Fibroblast of lung (primary cell): ENCODE results near the gene RHOD. TPM values are rescaled to one million over a fixed set of nuclear protein-coding genes. Genes with fewer than 3 reads are reported as not detected.

ENCODE experiments used
- DNase-seq, 2 donors: peaks; one replicate each; pipeline versions ENCODE4 v3.0.0 to v3.0.0-alpha.2; 2010; ENCODE audit warnings: low read depth in 2 of 2
- H2AFZ ChIP-seq: 2 replicates; pipeline ENCODE4 v1.5.1; 2012; ENCODE audit warnings: low read length, control low read depth, inconsistent platforms
- H3K27ac ChIP-seq: 2 replicates; pipeline ENCODE4 v1.5.1; 2011; ENCODE audit warnings: low read length, control low read depth; ENCODE audit not compliant: insufficient read depth
- H3K27me3 ChIP-seq: 2 replicates; pipeline ENCODE4 v1.5.1; 2011; ENCODE audit warnings: mild to moderate bottlenecking, low read length; ENCODE audit not compliant: control insufficient read depth, insufficient read depth
- H3K36me3 ChIP-seq: 2 replicates; pipeline ENCODE4 v1.5.1; 2011; ENCODE audit warnings: low read length; ENCODE audit not compliant: control insufficient read depth, insufficient read depth
- H3K4me1 ChIP-seq: 2 replicates; pipeline ENCODE4 v1.5.1; 2011; ENCODE audit warnings: low read length; ENCODE audit not compliant: control insufficient read depth, insufficient read depth; ENCODE audit errors: extremely low read depth
- H3K4me2 ChIP-seq: 2 replicates; pipeline ENCODE4 v1.5.1; 2011; ENCODE audit warnings: low read length, control low read depth; ENCODE audit not compliant: insufficient read depth; ENCODE audit errors: extremely low read depth
- H3K4me3 ChIP-seq, 4 experiments: fragments of 200-600 bp in 1 of 4; sonication (generic) in 1 of 4; replicated peaks in 1 of 4; 2 replicates each; pipeline ENCODE4 v1.5.1; 2011 to 2016; ENCODE audit warnings: low read length in 4 of 4, low read depth in 3 of 4, mild to moderate bottlenecking in 3 of 4, control low read depth in 2 of 4, inconsistent platforms in 1 of 4, mixed read lengths in 1 of 4; ENCODE audit not compliant: insufficient read depth in 1 of 4; ENCODE audit errors: control extremely low read depth in 1 of 4
- H3K79me2 ChIP-seq: 2 replicates; pipeline ENCODE4 v1.5.1; 2012; ENCODE audit warnings: mild to moderate bottlenecking, low read length, inconsistent platforms; ENCODE audit not compliant: control insufficient read depth, insufficient read depth
- H3K9ac ChIP-seq: 2 replicates; pipeline ENCODE4 v1.5.1; 2011; ENCODE audit warnings: mild to moderate bottlenecking, low read length, control low read depth; ENCODE audit not compliant: insufficient read depth
- H3K9me3 ChIP-seq: 2 replicates; pipeline ENCODE4 v1.5.1; 2012; ENCODE audit warnings: low read depth, low read length; ENCODE audit not compliant: control insufficient read depth, insufficient read depth
- H4K20me1 ChIP-seq: 2 replicates; pipeline ENCODE4 v1.5.1; 2011; ENCODE audit warnings: low read length; ENCODE audit not compliant: control insufficient read depth, insufficient read depth; ENCODE audit errors: extremely low read depth
- EZH2 ChIP-seq: IDR thresholded peaks from 2 replicates; pipeline ENCODE4 v1.5.1; 2012; ENCODE audit warnings: low read length, control low read depth, mild to moderate bottlenecking; ENCODE audit errors: missing control alignments
- polyA plus RNA-seq, 2 donors: library from polyadenylated mRNA; depleted of rRNA in 1 of 2; stranded (reverse) in 1 of 2; unstranded in 1 of 2; fragments of >200 nt; gene quantifications; 2 replicates each; pipeline ENCODE4 v1.2.1, GENCODE V29; 2011 to 2012; ENCODE audit warnings: missing spikeins in 1 of 2
- total RNA-seq: library from RNA; depleted of rRNA; stranded (reverse); fragments of >200 nt; gene quantifications from 2 replicates; pipeline ENCODE4 v1.2.1, GENCODE V29; 2014
- TF ChIP-seq, protein P1 (sequence below), 2 donors: IDR thresholded peaks in 1 of 2; conservative IDR thresholded peaks in 1 of 2; 1 replicate in 1 of 2; 2 replicates in 1 of 2; pipeline ENCODE4 v1.5.1; 2011 to 2012; ENCODE audit warnings: low read length in 2 of 2, control low read depth in 1 of 2, inconsistent platforms in 1 of 2, low read depth in 1 of 2, mild to moderate bottlenecking in 1 of 2

The RHOD gene
- total and polyA plus RNA-seq, 2 donors (not counting 1 experiment from before 2014, with no cell fraction given) = 4.7 to 12.9 TPM

DNA sequence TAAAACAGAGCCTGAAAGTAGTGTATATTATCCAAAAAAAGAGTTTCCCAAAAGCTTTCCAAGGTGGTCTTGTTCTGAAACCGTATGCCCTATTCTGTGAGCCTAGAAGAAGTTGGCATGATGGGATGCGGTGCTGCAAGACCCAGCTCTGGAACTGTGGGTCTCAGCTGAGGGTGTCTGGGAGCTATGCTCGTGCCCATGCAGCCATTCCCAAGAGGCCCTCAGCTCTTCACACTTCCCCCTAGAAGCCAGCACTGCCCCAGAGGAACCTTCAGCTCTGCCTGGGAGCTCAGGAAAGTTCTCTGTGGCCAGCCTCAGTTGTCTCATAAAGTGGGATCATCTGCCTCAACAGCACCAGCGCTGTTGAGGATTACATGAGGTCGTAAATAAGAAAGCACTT is 40.1 kb upstream of the RHOD start:
- Histone ChIP-seq H3K36me3 (no peaks in the 10 kb centered on the region), H3K79me2 (no peaks in the 10 kb centered on the region), H3K4me1 (no peaks in the 10 kb centered on the region), H3K4me3 (no peak overlapping the region), H3K4me2 (no peak overlapping the region), H3K9ac (no peak overlapping the region), H3K27me3 (peaks cover 5% of the 10 kb centered on the region), H4K20me1 (no peaks in the 10 kb centered on the region), H3K27ac (no peak overlapping the region), H3K9me3 (no peaks in the 10 kb centered on the region), H2AFZ (no peak overlapping the region)
- DNase-seq = no peak
- TF ChIP-seq, protein P1, sequence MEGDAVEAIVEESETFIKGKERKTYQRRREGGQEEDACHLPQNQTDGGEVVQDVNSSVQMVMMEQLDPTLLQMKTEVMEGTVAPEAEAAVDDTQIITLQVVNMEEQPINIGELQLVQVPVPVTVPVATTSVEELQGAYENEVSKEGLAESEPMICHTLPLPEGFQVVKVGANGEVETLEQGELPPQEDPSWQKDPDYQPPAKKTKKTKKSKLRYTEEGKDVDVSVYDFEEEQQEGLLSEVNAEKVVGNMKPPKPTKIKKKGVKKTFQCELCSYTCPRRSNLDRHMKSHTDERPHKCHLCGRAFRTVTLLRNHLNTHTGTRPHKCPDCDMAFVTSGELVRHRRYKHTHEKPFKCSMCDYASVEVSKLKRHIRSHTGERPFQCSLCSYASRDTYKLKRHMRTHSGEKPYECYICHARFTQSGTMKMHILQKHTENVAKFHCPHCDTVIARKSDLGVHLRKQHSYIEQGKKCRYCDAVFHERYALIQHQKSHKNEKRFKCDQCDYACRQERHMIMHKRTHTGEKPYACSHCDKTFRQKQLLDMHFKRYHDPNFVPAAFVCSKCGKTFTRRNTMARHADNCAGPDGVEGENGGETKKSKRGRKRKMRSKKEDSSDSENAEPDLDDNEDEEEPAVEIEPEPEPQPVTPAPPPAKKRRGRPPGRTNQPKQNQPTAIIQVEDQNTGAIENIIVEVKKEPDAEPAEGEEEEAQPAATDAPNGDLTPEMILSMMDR (conservative IDR thresholded peaks at IDR 0.05 in 1 of 2, IDR thresholded peaks at IDR 0.05 in 1 of 2; ENCODE audit: low read depth in 1 of 2, low read length in 2 of 2) = no peak
- no peak for TF ChIP-seq EZH2

DNA sequence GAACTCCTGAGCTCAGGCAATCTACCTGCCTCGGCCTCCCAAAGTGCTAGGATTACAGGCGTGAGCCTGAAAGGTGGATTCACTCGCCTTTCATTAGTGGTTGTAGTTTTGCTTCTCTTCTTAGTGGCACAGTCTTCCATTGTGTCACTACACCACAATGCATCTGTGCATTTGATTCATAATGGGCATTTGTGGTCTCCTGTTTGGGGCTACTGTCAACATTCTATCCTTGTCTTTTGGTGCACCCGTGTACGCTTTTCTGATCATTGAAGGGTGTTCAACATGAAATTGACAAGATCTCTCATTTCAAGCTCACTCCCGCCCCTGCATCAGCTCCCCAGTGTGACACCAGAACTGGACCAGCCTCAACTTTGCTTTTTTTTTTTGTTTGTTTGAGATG is 35.7 kb upstream of the RHOD start:
- Histone ChIP-seq H3K27ac (no peak overlapping the region), H3K4me3 (no peak overlapping the region), H3K4me1 (no peaks in the 10 kb centered on the region), H3K36me3 (no peaks in the 10 kb centered on the region), H3K79me2 (no peaks in the 10 kb centered on the region), H3K9me3 (no peaks in the 10 kb centered on the region), H3K4me2 (no peak overlapping the region), H4K20me1 (no peaks in the 10 kb centered on the region), H3K9ac (no peak overlapping the region), H2AFZ (no peak overlapping the region), H3K27me3 (peaks cover 13% of the 10 kb centered on the region)
- no peak for DNase-seq
- TF ChIP-seq EZH2 = no peak
- TF ChIP-seq, protein P1 (conservative IDR thresholded peaks at IDR 0.05 in 1 of 2, IDR thresholded peaks at IDR 0.05 in 1 of 2; ENCODE audit: low read depth in 1 of 2, low read length in 2 of 2) = no peak

DNA sequence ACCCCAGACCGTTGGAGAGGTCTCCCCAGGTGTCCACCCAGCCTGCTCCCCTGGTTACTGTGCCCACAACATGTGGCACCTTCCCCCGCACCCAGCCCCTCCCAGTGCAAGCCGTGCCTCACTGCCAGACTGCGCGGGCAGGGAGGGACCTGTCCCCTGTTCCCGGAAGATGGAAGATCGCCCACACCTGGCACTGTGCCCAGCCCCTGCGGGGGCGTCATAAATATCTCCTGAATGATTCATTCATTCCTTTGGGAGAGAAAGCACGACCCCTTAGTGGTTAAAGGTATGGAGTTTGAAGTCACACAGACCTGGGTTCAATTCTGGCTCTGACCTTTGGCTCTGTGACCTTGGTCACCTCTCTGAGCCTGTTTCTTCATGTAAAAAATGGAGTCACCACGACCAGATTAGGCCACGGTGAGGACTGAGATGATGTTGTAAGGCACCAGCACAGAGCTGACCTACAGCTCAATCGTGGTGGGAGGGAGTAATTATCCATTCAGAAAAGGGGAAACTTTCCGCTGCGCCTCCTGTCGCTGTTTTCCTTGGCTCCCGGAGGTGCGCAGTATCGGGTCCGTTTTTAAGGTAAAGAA is 34.2 kb upstream of the RHOD start:
- Histone ChIP-seq H3K27ac (no peak overlapping the region), H3K4me3 (peak overlapping the region in 1 of 4 experiments; percentile 34), H3K4me2 (peak overlapping the region; percentile 73), H3K9me3 (no peaks in the 10 kb centered on the region), H3K4me1 (no peaks in the 10 kb centered on the region), H3K36me3 (no peaks in the 10 kb centered on the region), H3K9ac (no peak overlapping the region), H4K20me1 (no peaks in the 10 kb centered on the region), H3K27me3 (peaks cover 13% of the 10 kb centered on the region), H3K79me2 (no peaks in the 10 kb centered on the region), H2AFZ (no peak overlapping the region)
- peak; percentile 28 for TF ChIP-seq EZH2
- TF ChIP-seq, protein P1 (conservative IDR thresholded peaks at IDR 0.05 in 1 of 2, IDR thresholded peaks at IDR 0.05 in 1 of 2; ENCODE audit: low read depth in 1 of 2, low read length in 2 of 2) = no peak
- peak; percentile 8 to 78 for DNase-seq
